ENCODE data around the gene ARHGEF28. TPM values are rescaled to one million over a fixed set of nuclear protein-coding genes. Genes with fewer than 3 reads are reported as not detected.

ARHGEF28 gene
- total RNA-seq, 4 donors from 2014 or later: 8.2 to 16.5 (median 15.4) TPM

- TF ChIP-seq CTCF (IDR thresholded peaks at IDR 0.05): no peak
- ATAC-seq (ENCODE audit: low FRiP score): no peak
- no peak for DNase-seq (ENCODE audit: low spot score)
Measured at GRCh38 chr5:73644385-73644963, 18.5 kb downstream of the ARHGEF28 start.

GRCh38 chr5:73647721-73648120 is 21.7 kb downstream of the ARHGEF28 start:
- DNase-seq (ENCODE audit: low spot score): no peak
- TF ChIP-seq CTCF (IDR thresholded peaks at IDR 0.05): no peak
- no peak for ATAC-seq (ENCODE audit: low FRiP score)

- DNase-seq (ENCODE audit: low spot score): no peak
- ATAC-seq (ENCODE audit: low FRiP score): no peak
Measured at GRCh38 chr5:73648515-73648914, 22.5 kb downstream of the ARHGEF28 start.

GRCh38 chr5:73649926-73650325 is 23.9 kb downstream of the ARHGEF28 start:
- no peak for ATAC-seq (ENCODE audit: low FRiP score)
- TF ChIP-seq CTCF (IDR thresholded peaks at IDR 0.05): no peak
- no peak for DNase-seq (ENCODE audit: low spot score)

More at GRCh38 chr5:73648515-73648914, 22.5 kb downstream of the ARHGEF28 start:
- TF ChIP-seq CTCF (IDR thresholded peaks at IDR 0.05): no peak

GRCh38 chr5:73652391-73652790 is 26.4 kb downstream of the ARHGEF28 start:
- ATAC-seq (ENCODE audit: low FRiP score): no peak

GRCh38 chr5:73654171-73654811 is 28.3 kb downstream of the ARHGEF28 start:
- ATAC-seq (ENCODE audit: low FRiP score) (no peak), DNase-seq (ENCODE audit: low spot score) (no peak)

More at GRCh38 chr5:73652391-73652790, 26.4 kb downstream of the ARHGEF28 start:
- DNase-seq (ENCODE audit: low spot score): no peak
- no peak for TF ChIP-seq CTCF (IDR thresholded peaks at IDR 0.05)

More at GRCh38 chr5:73654171-73654811, 28.3 kb downstream of the ARHGEF28 start:
- no peak for TF ChIP-seq CTCF (IDR thresholded peaks at IDR 0.05)

All from omental fat pad (tissue), 4 donors.